ENCODE results near the gene SETD2.

SETD2 gene

DNA sequence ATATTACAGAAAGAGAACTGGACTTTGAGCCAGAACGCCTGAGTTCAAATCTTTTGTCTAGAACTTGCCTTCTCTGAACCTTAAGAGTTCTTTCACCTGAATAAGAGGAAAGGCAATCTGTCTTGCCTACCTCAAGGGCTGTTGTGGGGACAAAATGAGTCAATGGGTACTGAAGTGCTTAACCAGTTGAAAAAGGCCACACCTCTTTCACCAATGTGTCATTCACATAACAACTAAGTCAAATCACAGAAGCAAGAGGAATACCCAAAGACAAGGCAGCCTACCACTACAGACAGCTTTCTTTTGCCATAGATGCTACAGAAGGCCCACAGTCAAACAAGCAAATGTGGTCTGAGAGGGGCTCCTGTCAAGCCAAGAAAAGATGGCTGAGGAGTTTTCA lies 144.7 kb downstream of the SETD2 start:
- no peak for ATAC-seq
- TF ChIP-seq RARB (CRISPR knock-in tag; IDR thresholded peaks at IDR 0.05) (no peak), ZNF70 (CRISPR knock-in tag; IDR thresholded peaks at IDR 0.05) (no peak), ZFP30 (CRISPR knock-in tag; IDR thresholded peaks at IDR 0.05) (no peak), ZFP3 (CRISPR knock-in tag; IDR thresholded peaks at IDR 0.05) (no peak), SNAI2 (CRISPR knock-in tag; IDR thresholded peaks at IDR 0.05) (no peak), ZNF565 (CRISPR knock-in tag; conservative IDR thresholded peaks at IDR 0.05; ENCODE audit: low read depth) (no peak), GLIS3 (CRISPR knock-in tag; IDR thresholded peaks at IDR 0.05) (no peak), BACH2 (CRISPR knock-in tag; IDR thresholded peaks at IDR 0.05; ENCODE audit: borderline replicate concordance) (no peak), OSR1 (CRISPR knock-in tag; IDR thresholded peaks at IDR 0.05) (no peak), POU6F1 (CRISPR knock-in tag; IDR thresholded peaks at IDR 0.05; ENCODE audit: borderline replicate concordance, low read depth) (no peak), ARNTL (CRISPR knock-in tag; IDR thresholded peaks at IDR 0.05; ENCODE audit: borderline replicate concordance, low read depth) (no peak), ISL1 (CRISPR knock-in tag; IDR thresholded peaks at IDR 0.05) (no peak)
- TF ChIP-seq, protein P1, sequence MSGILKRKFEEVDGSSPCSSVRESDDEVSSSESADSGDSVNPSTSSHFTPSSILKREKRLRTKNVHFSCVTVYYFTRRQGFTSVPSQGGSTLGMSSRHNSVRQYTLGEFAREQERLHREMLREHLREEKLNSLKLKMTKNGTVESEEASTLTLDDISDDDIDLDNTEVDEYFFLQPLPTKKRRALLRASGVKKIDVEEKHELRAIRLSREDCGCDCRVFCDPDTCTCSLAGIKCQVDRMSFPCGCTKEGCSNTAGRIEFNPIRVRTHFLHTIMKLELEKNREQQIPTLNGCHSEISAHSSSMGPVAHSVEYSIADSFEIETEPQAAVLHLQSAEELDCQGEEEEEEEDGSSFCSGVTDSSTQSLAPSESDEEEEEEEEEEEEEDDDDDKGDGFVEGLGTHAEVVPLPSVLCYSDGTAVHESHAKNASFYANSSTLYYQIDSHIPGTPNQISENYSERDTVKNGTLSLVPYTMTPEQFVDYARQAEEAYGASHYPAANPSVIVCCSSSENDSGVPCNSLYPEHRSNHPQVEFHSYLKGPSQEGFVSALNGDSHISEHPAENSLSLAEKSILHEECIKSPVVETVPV (CRISPR knock-in tag; IDR thresholded peaks at IDR 0.05) = no peak
- TF ChIP-seq, protein P2, sequence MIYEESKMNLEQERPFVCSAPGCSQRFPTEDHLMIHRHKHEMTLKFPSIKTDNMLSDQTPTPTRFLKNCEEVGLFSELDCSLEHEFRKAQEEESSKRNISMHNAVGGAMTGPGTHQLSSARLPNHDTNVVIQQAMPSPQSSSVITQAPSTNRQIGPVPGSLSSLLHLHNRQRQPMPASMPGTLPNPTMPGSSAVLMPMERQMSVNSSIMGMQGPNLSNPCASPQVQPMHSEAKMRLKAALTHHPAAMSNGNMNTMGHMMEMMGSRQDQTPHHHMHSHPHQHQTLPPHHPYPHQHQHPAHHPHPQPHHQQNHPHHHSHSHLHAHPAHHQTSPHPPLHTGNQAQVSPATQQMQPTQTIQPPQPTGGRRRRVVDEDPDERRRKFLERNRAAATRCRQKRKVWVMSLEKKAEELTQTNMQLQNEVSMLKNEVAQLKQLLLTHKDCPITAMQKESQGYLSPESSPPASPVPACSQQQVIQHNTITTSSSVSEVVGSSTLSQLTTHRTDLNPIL (CRISPR knock-in tag; IDR thresholded peaks at IDR 0.05; ENCODE audit: low read depth) = no peak

DNA sequence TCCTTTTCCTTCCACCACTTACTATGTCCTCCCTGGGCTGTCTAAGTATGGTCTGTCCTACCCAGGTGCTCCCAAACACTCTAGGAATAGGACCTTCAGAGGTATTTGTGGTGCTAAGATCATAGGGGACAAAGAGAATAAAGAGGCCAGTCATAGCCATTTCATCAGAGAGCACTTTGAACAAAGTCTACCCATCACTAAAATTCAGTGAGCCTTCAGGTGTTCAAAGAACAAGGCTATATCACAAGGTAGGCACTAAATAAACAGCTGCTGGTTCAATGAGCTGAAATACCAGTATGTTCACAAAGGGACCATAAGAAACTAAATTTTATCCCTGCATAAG lies 145.7 kb downstream of the SETD2 start:
- TF ChIP-seq ZNF70 (CRISPR knock-in tag; IDR thresholded peaks at IDR 0.05) (no peak), ZFP3 (CRISPR knock-in tag; IDR thresholded peaks at IDR 0.05) (no peak), OSR1 (CRISPR knock-in tag; IDR thresholded peaks at IDR 0.05) (no peak), TCF4 (CRISPR knock-in tag; IDR thresholded peaks at IDR 0.05; ENCODE audit: borderline replicate concordance) (no peak), PATZ1 (CRISPR knock-in tag; IDR thresholded peaks at IDR 0.05; ENCODE audit: borderline replicate concordance) (no peak), TOX (CRISPR knock-in tag; IDR thresholded peaks at IDR 0.05; ENCODE audit: borderline replicate concordance) (no peak)
- TF ChIP-seq, protein P3, sequence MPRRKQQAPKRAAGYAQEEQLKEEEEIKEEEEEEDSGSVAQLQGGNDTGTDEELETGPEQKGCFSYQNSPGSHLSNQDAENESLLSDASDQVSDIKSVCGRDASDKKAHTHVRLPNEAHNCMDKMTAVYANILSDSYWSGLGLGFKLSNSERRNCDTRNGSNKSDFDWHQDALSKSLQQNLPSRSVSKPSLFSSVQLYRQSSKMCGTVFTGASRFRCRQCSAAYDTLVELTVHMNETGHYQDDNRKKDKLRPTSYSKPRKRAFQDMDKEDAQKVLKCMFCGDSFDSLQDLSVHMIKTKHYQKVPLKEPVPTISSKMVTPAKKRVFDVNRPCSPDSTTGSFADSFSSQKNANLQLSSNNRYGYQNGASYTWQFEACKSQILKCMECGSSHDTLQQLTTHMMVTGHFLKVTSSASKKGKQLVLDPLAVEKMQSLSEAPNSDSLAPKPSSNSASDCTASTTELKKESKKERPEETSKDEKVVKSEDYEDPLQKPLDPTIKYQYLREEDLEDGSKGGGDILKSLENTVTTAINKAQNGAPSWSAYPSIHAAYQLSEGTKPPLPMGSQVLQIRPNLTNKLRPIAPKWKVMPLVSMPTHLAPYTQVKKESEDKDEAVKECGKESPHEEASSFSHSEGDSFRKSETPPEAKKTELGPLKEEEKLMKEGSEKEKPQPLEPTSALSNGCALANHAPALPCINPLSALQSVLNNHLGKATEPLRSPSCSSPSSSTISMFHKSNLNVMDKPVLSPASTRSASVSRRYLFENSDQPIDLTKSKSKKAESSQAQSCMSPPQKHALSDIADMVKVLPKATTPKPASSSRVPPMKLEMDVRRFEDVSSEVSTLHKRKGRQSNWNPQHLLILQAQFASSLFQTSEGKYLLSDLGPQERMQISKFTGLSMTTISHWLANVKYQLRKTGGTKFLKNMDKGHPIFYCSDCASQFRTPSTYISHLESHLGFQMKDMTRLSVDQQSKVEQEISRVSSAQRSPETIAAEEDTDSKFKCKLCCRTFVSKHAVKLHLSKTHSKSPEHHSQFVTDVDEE (CRISPR knock-in tag; IDR thresholded peaks at IDR 0.05) = no peak
- TF ChIP-seq, protein P1 (CRISPR knock-in tag; IDR thresholded peaks at IDR 0.05) = no peak
- no peak for ATAC-seq

DNA sequence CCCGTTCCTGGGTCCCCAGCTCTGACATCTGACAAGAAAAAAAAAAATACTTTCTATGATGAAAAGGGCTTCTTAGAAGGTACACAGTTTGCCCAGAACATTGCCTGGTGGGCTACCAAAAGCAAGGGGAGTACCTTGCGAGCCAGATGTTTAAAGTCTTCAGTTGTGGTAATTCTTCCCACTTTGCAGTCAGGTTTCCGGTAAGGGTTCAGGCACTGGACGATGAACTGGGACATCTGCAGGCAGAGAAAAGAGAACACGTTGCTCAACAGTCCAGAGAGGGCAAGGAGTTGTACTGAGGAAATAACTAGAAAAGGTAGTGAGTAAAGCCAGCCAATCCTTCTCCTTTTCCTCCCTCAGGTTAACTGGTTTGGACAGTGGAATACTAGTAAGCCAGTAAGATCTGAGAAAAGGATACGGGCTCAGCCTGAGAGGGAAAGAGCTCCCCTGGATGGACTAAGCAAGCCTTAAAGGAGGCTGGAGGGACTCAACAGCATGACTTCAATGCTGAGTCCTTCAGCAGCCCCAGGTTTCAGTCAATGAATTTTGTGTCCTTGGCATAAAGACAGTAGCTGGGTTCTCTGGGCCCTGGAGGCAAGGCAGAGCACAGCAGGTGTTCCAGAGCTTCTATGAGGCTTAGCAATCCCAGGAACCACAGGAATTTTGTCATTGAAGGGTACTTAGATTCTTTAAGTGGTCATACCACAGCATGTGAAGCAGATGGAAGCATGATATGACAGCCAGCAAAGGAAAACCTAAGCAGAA lies 146.2 kb downstream of the SETD2 start:
- TF ChIP-seq PATZ1 (CRISPR knock-in tag; IDR thresholded peaks at IDR 0.05; ENCODE audit: borderline replicate concordance) = no peak
- TF ChIP-seq, protein P2 (CRISPR knock-in tag; IDR thresholded peaks at IDR 0.05; ENCODE audit: low read depth) = no peak
- no peak; the same call in 2 of the 3 replicates for ATAC-seq
